Naive thymus-derived CD4-positive, alpha-beta T cell (primary cell): Measurements from ENCODE around the gene RLN3. TPM values are rescaled to one million over a fixed set of nuclear protein-coding genes. Genes with fewer than 3 reads are reported as not detected.
A peak's percentile ranks its signal among the peaks of the same experiment; 100 is the strongest.

Experiments used
- ATAC-seq: fragments of 150-1000 bp; cut with Tn5 transposase; 2 replicates; pipeline ENCODE4 v1.10.0; 2021; ENCODE audit warnings: mild to moderate bottlenecking, moderate library complexity
- CTCF ChIA-PET: fragments of 350-600 bp; sonication (Branson Sonifier 250); formaldehyde crosslinking; loops from one replicate; lab custom pipeline; 2021; ENCODE audit warnings: antibody characterized with exemption; lab: Charles Lee
- POLR2A ChIA-PET: fragments of 350-600 bp; sonication (Branson Sonifier 250); formaldehyde crosslinking; loops from one replicate; lab custom pipeline; 2021; ENCODE audit warnings: antibody characterized with exemption, inconsistent platforms; lab: Charles Lee
- DNase-seq, 9 donors: peaks; one replicate each; pipeline versions ENCODE4 v3.0.0 to v3.0.0-alpha.2; 2020 to 2022; ENCODE audit warnings: mixed read lengths in 1 of 9
- H3K27ac ChIP-seq: one replicate; pipeline ENCODE4 v1.7.0; 2013; ENCODE audit warnings: mild to moderate bottlenecking, low read depth, low read length, moderate library complexity
- H3K27me3 ChIP-seq, 2 donors: one replicate each; pipeline ENCODE4 v1.7.0; 2013; ENCODE audit warnings: low read length in 2 of 2, mild to moderate bottlenecking in 2 of 2, moderate library complexity in 2 of 2; ENCODE audit not compliant: control insufficient read depth in 2 of 2, insufficient read depth in 2 of 2
- H3K36me3 ChIP-seq, 3 experiments: 1 replicate in 2 of 3; 2 replicates in 1 of 3; pipeline ENCODE4 v1.7.0; 2013; ENCODE audit warnings: low read length in 3 of 3, mild to moderate bottlenecking in 3 of 3, moderate library complexity in 1 of 3; ENCODE audit not compliant: insufficient read depth in 3 of 3, control insufficient read depth in 2 of 3
- H3K4me1 ChIP-seq, 2 donors: one replicate each; pipeline ENCODE4 v1.7.0; 2013; ENCODE audit warnings: low read length in 2 of 2, mild to moderate bottlenecking in 2 of 2, moderate library complexity in 1 of 2; ENCODE audit not compliant: control insufficient read depth in 2 of 2, insufficient read depth in 2 of 2
- H3K4me3 ChIP-seq: 2 replicates; pipeline ENCODE4 v1.7.0; 2013; ENCODE audit warnings: mild to moderate bottlenecking, low read length
- H3K9me3 ChIP-seq, 3 experiments: 1 replicate in 2 of 3; 2 replicates in 1 of 3; pipeline ENCODE4 v1.7.0; 2013; ENCODE audit warnings: low read length in 3 of 3; ENCODE audit not compliant: control insufficient read depth in 2 of 3
- H3K27ac Mint-ChIP-seq, 9 donors: one replicate each; pipeline ENCODE4 v1.8.0; 2020 to 2022; ENCODE audit warnings: mixed read lengths in 9 of 9, mild to moderate bottlenecking in 8 of 9, moderate library complexity in 5 of 9, inconsistent platforms in 2 of 9
- H3K27me3 Mint-ChIP-seq, 5 donors: one replicate each; pipeline ENCODE4 v1.8.0; 2021 to 2022; ENCODE audit warnings: mixed read lengths in 5 of 5, mild to moderate bottlenecking in 1 of 5
- H3K36me3 Mint-ChIP-seq, 5 donors: one replicate each; pipeline ENCODE4 v1.8.0; 2020 to 2022; ENCODE audit warnings: mixed read lengths in 5 of 5, mild to moderate bottlenecking in 3 of 5, inconsistent platforms in 1 of 5
- H3K4me1 Mint-ChIP-seq, 7 donors: one replicate each; pipeline ENCODE4 v1.8.0; 2020 to 2022; ENCODE audit warnings: mixed read lengths in 7 of 7, mild to moderate bottlenecking in 3 of 7, inconsistent platforms in 1 of 7
- H3K4me3 Mint-ChIP-seq, 10 donors: one replicate each; pipeline ENCODE4 v1.8.0; 2020 to 2022; ENCODE audit warnings: mild to moderate bottlenecking in 10 of 10, mixed read lengths in 10 of 10, moderate library complexity in 6 of 10, inconsistent platforms in 2 of 10
- H3K9me3 Mint-ChIP-seq, 11 donors: one replicate each; pipeline ENCODE4 v1.8.0; 2020 to 2022; ENCODE audit warnings: mixed read lengths in 11 of 11, mild to moderate bottlenecking in 4 of 11, inconsistent platforms in 1 of 11, moderate library complexity in 1 of 11
- intact Hi-C, 2 donors: fragments of 100-400 bp; cut with micrococcal nuclease; formaldehyde crosslinking; loops; one replicate each; pipeline ENCODE4 v1.15.1; 2023
- polyA plus RNA-seq, 2 donors: library from polyadenylated mRNA; unstranded; fragments of 300-500 nt; fragmentation: Illumina TruSeq; gene quantifications; one replicate each; pipeline ENCODE4 v1.2.3, GENCODE V29; 2021
- total RNA-seq, 6 experiments: library from RNA in 5 of 6; stranded (reverse) in 5 of 6; gene quantifications; 1 replicate in 5 of 6; 2 replicates in 1 of 6; pipeline ENCODE4 v1.2.3 and lab custom pipeline; 2021 to 2026

RLN3 gene
- total and polyA plus RNA-seq, 7 experiments from 2014 or later, result not detected

DNA sequence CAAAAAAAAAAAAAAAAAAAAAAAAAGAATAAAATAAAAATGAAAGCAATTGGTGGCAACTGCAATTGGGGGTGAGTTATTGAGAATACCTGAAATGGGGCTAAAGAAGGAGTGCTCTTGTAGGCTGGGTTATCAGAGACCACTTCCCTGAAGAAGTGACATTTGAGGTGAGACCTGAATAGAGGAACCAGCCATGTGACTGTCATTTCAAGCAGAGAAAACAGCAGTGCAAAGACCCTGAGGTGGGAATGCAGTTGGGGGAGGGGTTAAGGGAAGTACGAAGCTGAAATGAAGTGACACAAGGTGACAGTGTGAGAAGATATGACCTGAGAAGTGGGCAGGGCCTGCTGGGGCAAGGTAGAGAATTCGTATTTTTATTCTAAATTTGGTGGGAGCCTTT, 38.2 kb downstream of the RLN3 start:
- Histone ChIP-seq H3K27ac (no peak overlapping the region), H3K27me3 (no peaks in the 10 kb centered on the region), H3K9me3 (no peaks in the 10 kb centered on the region), H3K36me3 (no peaks in the 10 kb centered on the region), H3K4me3 (no peak overlapping the region), H3K4me1 (no peaks in the 10 kb centered on the region)
- H3K36me3 Mint-ChIP-seq, result no peaks in the 10 kb centered on the region
- ATAC-seq (no peak), DNase-seq (no peak)
- H3K4me3 Mint-ChIP-seq, result no peak overlapping the region
- peaks cover 0 to 1% (median 0%) of the 10 kb centered on the region in 11 donors for H3K9me3 Mint-ChIP-seq
- peaks cover 0 to 18% (median 3%) of the 10 kb centered on the region in 5 donors for H3K27me3 Mint-ChIP-seq
- ChIA-PET POLR2A (interaction anchor here (0.6 to 0.7 kb wide), 3 partner anchors 25 to 114 kb away, joined by 3 read pairs; partner anchors contain the start of gene DCAF15), CTCF (no interaction called here)
- intact Hi-C loops, result no loop called here
- H3K4me1 Mint-ChIP-seq, result peaks cover 0 to 2% (median 0%) of the 10 kb centered on the region in 7 donors
- peak overlapping the region in 1 of 9 donors; percentile 2 for H3K27ac Mint-ChIP-seq

DNA sequence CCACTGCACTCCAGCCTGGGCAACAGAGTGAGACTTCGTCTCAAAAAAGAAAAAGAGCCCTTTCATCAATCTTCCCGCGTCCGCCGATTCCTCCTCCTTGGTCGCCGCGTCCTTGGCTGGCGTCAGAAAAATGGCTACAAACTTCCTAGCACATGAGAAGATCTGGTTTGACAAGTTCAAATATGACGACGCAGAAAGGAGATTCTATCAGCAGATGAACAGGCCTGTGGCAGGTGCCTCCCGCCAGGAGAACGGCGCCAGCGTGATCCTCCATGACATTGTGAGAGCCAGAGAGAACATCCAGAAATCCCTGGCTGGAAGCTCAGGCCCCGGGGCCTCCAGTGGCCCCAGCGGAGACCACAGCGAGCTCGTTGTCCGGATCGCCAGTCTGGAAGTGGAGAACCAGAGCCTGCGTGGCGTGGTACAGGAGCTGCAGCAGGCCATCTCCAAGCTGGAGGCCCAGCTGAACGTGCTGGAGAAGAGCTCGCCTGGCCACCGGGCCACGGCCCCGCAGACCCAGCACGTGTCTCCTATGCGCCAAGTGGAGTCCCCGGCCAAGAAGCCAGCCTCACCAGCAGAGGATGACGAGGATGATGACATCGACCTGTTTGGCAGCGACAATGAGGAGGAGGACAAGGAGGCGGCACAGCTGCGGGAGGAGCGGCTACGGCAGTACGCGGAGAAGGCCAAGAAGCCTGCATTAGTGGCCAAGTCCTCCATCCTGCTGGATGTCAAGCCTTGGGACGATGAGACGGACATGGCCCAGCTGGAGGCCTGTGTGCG, 42.5 kb downstream of the RLN3 start:
- DNase-seq (no peak), ATAC-seq (no peak)
- Histone ChIP-seq H3K27me3 (no peaks in the 10 kb centered on the region), H3K9me3 (no peaks in the 10 kb centered on the region), H3K4me1 (peaks cover 9 to 18% of the 10 kb centered on the region in 2 donors), H3K27ac (no peak overlapping the region), H3K36me3 (no peaks in the 10 kb centered on the region), H3K4me3 (no peak overlapping the region)
- H3K27me3 Mint-ChIP-seq, result peaks cover 0 to 13% (median 0%) of the 10 kb centered on the region in 5 donors
- H3K4me3 Mint-ChIP-seq, result peak overlapping the region in 5 of 10 donors; percentile 9 to 67 (median 30)
- H3K9me3 Mint-ChIP-seq, result peaks cover 0 to 1% (median 0%) of the 10 kb centered on the region in 11 donors
- CTCF ChIA-PET, result interaction anchor here (0.8 to 3.8 kb wide), 4 partner anchors 11 to 190 kb away, joined by 3 to 22 read pairs (median 10); no protein-coding TSS in a partner anchor
- peaks cover 7 to 20% (median 11%) of the 10 kb centered on the region in 7 donors for H3K4me1 Mint-ChIP-seq
- H3K27ac Mint-ChIP-seq, result peak overlapping the region in 2 of 9 donors; percentile 28 to 51
- POLR2A ChIA-PET, result interaction anchor here (1.9 kb wide), 1 partner anchor 188 kb away, joined by 4 read pairs; no protein-coding TSS in a partner anchor
- H3K36me3 Mint-ChIP-seq, result no peaks in the 10 kb centered on the region
- intact Hi-C loops, result loop anchor here (5.0 kb wide), 2 partner anchors 63 to 617 kb away; partner anchors contain the start of gene RFX1 (in 2 of the 2)

DNA sequence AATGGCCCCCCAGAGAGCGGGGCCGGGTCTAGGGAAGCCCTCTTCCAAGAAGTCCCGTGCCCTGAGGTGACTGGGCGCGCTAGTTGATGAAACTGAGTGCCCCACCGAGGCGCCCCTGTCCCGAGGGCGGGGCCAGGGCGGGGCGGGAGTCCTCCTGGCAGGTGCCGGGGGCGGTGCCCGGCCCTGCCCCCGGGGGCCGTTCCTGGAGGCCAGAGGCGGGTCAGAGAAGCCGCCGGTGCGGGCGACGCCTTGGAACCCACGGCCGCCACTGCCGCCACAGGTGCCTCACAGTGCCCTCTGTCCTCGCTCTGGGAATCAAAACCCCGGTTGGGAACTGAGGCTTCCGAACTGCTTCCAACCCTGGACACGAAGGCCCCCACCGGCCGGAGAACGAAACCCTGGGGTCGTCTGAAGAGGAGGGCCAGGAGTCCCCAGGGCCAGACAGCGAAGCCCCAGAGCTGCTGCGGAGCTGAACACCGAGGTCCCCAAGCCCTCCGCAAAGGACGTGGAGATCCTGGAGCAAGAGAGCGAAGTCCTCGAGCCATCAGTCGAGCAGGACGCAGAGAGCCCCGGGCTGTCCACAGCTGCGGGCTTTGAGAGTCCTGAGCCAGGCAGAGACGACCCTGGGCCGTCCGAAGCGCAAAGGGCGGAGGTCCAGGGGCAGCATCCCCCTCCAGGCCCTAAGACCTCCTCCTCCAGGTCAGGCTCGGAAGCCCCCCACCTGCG, 44.8 kb downstream of the RLN3 start, which contains the start of gene MISP3:
Gene MISP3 (plus strand): TSS at position 252 of the 726 bp plus-strand sequence. CDS start 524 bp downstream, outside the sequence.
- DNase-seq, result peak in 2 of 9 donors; percentile 16 to 63
- Mint-ChIP-seq H3K36me3 (no peaks in the 10 kb centered on the region), H3K27me3 (peaks cover 0 to 10% (median 0%) of the 10 kb centered on the region in 5 donors), H3K9me3 (peaks cover 0 to 1% (median 0%) of the 10 kb centered on the region in 11 donors), H3K4me1 (peaks cover 7 to 24% (median 10%) of the 10 kb centered on the region in 7 donors), H3K27ac (peak within 1 kb of the TSS in 5 of 9 donors; percentile 66 to 89 (median 82)), H3K4me3 (peak within 1 kb of the TSS; percentile 87 to 99 (median 93))
- peak; percentile 2 for ATAC-seq
- Histone ChIP-seq H3K36me3 (no peaks in the 10 kb centered on the region), H3K4me1 (peaks cover 9 to 18% of the 10 kb centered on the region in 2 donors), H3K27me3 (no peaks in the 10 kb centered on the region), H3K4me3 (peak within 1 kb of the TSS; percentile 91), H3K9me3 (no peaks in the 10 kb centered on the region), H3K27ac (peak within 1 kb of the TSS; percentile 50)
- intact Hi-C loops, result loop anchor here (1.0 to 5.0 kb wide), 10 partner anchors 9 to 615 kb away; partner anchors contain the start of genes RFX1 (in 2 of the 2), ASF1B (in 1 of the 2) and SAMD1 (in 1 of the 2)
- ChIA-PET CTCF (interaction anchor here (0.6 to 3.8 kb wide), 8 partner anchors 9 to 193 kb away, joined by 3 to 22 read pairs (median 4); partner anchors contain the start of gene ASF1B), POLR2A (interaction anchor here (0.6 to 2.5 kb wide), 5 partner anchors 19 to 148 kb away, joined by 3 to 10 read pairs (median 3); partner anchors contain the start of genes IL27RA and PRKACA)

DNA sequence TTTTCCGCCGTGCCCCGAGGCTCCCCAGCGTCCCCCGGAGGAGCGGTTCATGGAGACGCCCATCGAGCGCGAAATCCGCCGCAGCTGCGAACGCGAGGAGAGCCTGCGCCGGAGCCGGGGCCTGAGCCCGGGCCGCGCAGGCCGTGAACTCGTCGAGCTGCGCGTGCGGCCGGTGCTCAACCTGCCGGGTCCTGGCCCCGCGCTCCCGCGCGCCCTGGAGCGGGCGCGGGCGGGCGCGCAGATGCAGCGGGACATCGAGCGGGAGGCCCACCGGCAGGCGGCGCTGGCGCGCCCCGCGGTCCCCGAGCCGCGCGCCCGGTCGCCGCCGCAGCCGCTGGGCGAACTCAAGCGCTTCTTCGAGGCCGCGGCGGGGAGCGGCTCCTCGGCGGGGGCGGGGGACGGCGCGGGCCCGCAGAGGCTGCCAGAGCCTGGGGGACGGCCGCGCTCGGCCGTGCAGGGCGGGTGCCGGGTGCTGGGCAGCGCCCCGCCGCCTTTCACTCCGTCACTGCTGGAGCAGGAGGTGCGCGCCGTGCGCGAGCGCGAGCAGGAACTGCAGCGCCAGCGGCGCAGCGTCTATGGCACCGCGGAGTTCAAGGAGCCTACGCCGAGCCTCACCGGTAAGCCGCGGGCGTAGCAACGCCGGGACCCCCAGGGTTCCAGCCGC, 45.4 kb downstream of the RLN3 start:
- intact Hi-C loops, result loop anchor here (1.0 to 5.0 kb wide), 9 partner anchors 8 to 614 kb away; partner anchors contain the start of genes RFX1 (in 2 of the 2), ASF1B (in 1 of the 2) and SAMD1 (in 1 of the 2)

DNA sequence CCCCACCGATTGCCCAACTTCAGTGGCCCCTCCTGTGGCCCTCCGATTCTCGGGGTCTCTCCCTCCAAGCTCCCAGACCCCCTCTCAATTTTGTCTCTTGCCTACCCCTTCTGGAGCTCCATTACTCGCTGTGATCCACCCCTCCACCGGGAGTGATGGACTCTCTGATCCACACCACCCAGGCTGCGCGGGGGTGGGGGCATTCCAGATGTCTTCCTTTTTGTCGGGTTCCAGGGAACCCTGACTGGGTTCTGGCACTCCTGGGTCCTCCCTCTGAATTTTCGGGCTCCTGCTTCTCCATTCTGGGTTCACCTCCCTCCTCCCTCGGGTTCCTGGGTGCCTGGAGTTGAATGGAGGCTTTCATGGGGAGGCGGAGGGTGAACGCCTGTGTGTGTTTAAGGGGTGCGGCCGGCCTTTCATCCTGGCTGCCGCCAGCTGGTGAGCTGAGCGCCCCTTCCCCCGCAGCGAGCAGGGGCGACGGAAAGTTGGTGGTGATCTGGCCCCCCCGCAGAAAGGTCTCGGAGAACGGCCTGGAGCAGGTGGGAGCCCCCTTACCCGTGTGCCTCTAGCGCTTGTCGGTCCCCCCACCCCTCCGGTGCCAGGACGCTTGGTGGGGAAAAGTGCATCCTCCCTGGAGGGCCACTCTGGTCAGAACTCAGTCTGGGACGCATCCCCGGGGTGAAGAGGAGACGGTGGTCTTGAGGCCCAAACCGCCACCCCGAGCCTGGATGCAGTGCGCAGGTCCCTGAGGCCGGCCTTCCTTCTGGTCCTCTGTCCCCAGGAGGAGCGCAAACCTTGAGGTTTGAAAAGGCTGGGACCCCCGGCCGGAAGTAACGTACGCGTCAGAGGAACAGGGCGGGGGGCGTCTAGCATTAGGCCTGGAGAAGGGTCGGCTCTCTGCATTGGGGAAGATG, 46.2 kb downstream of the RLN3 start:
- Histone ChIP-seq H3K4me3 (peak overlapping the region; percentile 91), H3K4me1 (peaks cover 9 to 18% of the 10 kb centered on the region in 2 donors), H3K27ac (peak overlapping the region; percentile 50), H3K36me3 (no peaks in the 10 kb centered on the region), H3K9me3 (no peaks in the 10 kb centered on the region), H3K27me3 (no peaks in the 10 kb centered on the region)
- intact Hi-C loops, result loop anchor here (1.0 to 5.0 kb wide), 12 partner anchors 7 to 613 kb away; partner anchors contain the start of genes RFX1 (in 2 of the 2), ASF1B (in 1 of the 2), DCAF15 (in 1 of the 2) and SAMD1 (in 1 of the 2)
- ATAC-seq (no peak), DNase-seq (peak in 2 of 9 donors; percentile 21 to 67)
- peak overlapping the region; percentile 87 to 99 (median 93) for H3K4me3 Mint-ChIP-seq
- H3K27me3 Mint-ChIP-seq, result peaks cover 0 to 10% (median 0%) of the 10 kb centered on the region in 5 donors
- no peaks in the 10 kb centered on the region for H3K36me3 Mint-ChIP-seq
- peaks cover 7 to 24% (median 10%) of the 10 kb centered on the region in 7 donors for H3K4me1 Mint-ChIP-seq
- CTCF ChIA-PET, result interaction anchor here (0.5 to 3.8 kb wide), 13 partner anchors 7 to 1097 kb away, joined by 3 to 22 read pairs (median 4); partner anchors contain the start of gene ASF1B
- H3K9me3 Mint-ChIP-seq, result peaks cover 0 to 1% (median 0%) of the 10 kb centered on the region in 11 donors
- POLR2A ChIA-PET, result interaction anchor here (0.5 to 2.5 kb wide), 7 partner anchors 16 to 195 kb away, joined by 3 to 10 read pairs (median 3); partner anchors contain the start of genes ASF1B, IL27RA and PRKACA
- H3K27ac Mint-ChIP-seq, result peak overlapping the region; percentile 62 to 89 (median 79)

More for the DNA sequence above, 45.4 kb downstream of the RLN3 start:
- Histone ChIP-seq H3K36me3 (no peaks in the 10 kb centered on the region), H3K9me3 (no peaks in the 10 kb centered on the region), H3K4me3 (peak overlapping the region; percentile 91), H3K4me1 (peaks cover 9 to 18% of the 10 kb centered on the region in 2 donors), H3K27me3 (no peaks in the 10 kb centered on the region), H3K27ac (peak overlapping the region; percentile 50)
- Mint-ChIP-seq H3K9me3 (peaks cover 0 to 1% (median 0%) of the 10 kb centered on the region in 11 donors), H3K4me3 (peak overlapping the region; percentile 87 to 99 (median 93)), H3K27ac (peak overlapping the region in 7 of 9 donors; percentile 62 to 89 (median 78)), H3K4me1 (peaks cover 7 to 24% (median 10%) of the 10 kb centered on the region in 7 donors), H3K36me3 (no peaks in the 10 kb centered on the region), H3K27me3 (peaks cover 0 to 10% (median 0%) of the 10 kb centered on the region in 5 donors)
- CTCF ChIA-PET, result interaction anchor here (0.5 to 3.8 kb wide), 14 partner anchors 8 to 1097 kb away, joined by 3 to 22 read pairs (median 4); partner anchors contain the start of gene ASF1B
- POLR2A ChIA-PET, result interaction anchor here (0.6 to 2.5 kb wide), 8 partner anchors 16 to 194 kb away, joined by 3 to 10 read pairs (median 3); partner anchors contain the start of genes ASF1B, IL27RA and PRKACA
- ATAC-seq (peak; percentile 86), DNase-seq (peak; percentile 65 to 91 (median 87))
